SH-SY5Y (cell line): ENCODE results near the gene RAB15.

Source experiments
- GATA2 ChIP-seq: IDR thresholded peaks from 2 replicates; pipeline ENCODE4 v1.6.1; 2011; ENCODE audit warnings: mild to moderate bottlenecking, low read depth, low read length
- GATA3 ChIP-seq: IDR thresholded peaks from 2 replicates; pipeline ENCODE4 v1.6.1; 2011; ENCODE audit warnings: low read depth, mild to moderate bottlenecking, low read length, moderate library complexity

- TF ChIP-seq GATA2 (no peak), GATA3 (no peak)
Measured at GRCh38 chr14:64948612-64949210, 23.4 kb downstream of the RAB15 start.
